ENCODE measurements around the gene DAPK1. TPM values are rescaled to one million over a fixed set of nuclear protein-coding genes. Genes with fewer than 3 reads are reported as not detected.

DAPK1 gene
- total and polyA plus RNA-seq, 10 of the 15 experiments (the other 5 are each of a cell fraction or from before 2014, with no cell fraction given): 8.2 to 94.7 (median 51.6) TPM

GRCh38 chr9:87541663-87542062 is 44.0 kb downstream of the DAPK1 start:
- DNase-seq (ENCODE audit: low read depth, low spot score): no peak
- RAD21 ChIA-PET (ENCODE audit: unreplicated experiment): interaction anchor here (0.9 to 1.2 kb wide), 3 partner anchors 15 to 29 kb away, joined by 3 to 4 read pairs (median 3); no protein-coding TSS in a partner anchor
- no peaks in the 10 kb centered on the region for H3K9me3 ChIP-seq (replicated peaks; ENCODE audit: control insufficient read depth, insufficient read depth, low read length)
- H3K79me2 ChIP-seq (ENCODE audit: control insufficient read depth, insufficient read depth, low read length): peaks cover 8% of the 10 kb centered on the region
- in situ Hi-C loops (cut with MboI): no loop called here
- FAIRE-seq: no peak
- TF ChIP-seq ZNF687 (IDR thresholded peaks at IDR 0.05) (peak; percentile 48; the same call in 1 of the 2 replicates), ATF7 (IDR thresholded peaks at IDR 0.05; ENCODE audit: low read depth) (no peak)
- H3K4me3 ChIP-seq: no peak overlapping the region
- ATAC-seq: peak; percentile 51
- POLR2A ChIA-PET: interaction anchor here (1.1 to 1.2 kb wide), 2 partner anchors 16 to 40 kb away, joined by 3 to 4 read pairs; no protein-coding TSS in a partner anchor
- SMC1A ChIA-PET (ENCODE audit: uncharacterized antibody, unreplicated experiment): interaction anchor here (1.0 to 2.0 kb wide), 5 partner anchors 14 to 32 kb away, joined by 3 to 8 read pairs (median 5); no protein-coding TSS in a partner anchor
- CTCF ChIA-PET: interaction anchor here (0.7 to 1.0 kb wide), 2 partner anchors 14 to 16 kb away, joined by 3 read pairs; no protein-coding TSS in a partner anchor
- H3K9ac ChIP-seq (ENCODE audit: control insufficient read depth, insufficient read depth, low read length): no peak overlapping the region
- no TSS peak for BruUV-seq (replicated peaks)
- H3K4me1 ChIP-seq (ENCODE audit: control insufficient read depth, insufficient read depth, low read length): peaks cover 15% of the 10 kb centered on the region; the same call in 1 of the 2 replicates
- H3K27me3 ChIP-seq (replicated peaks in 1 of 2; ENCODE audit: control insufficient read depth in 2 of 2, insufficient read depth in 2 of 2, low read length in 1 of 2): no peaks in the 10 kb centered on the region
- no peaks in the 10 kb centered on the region for H4K20me1 ChIP-seq (ENCODE audit: control insufficient read depth, insufficient read depth)
- H3K4me2 ChIP-seq (ENCODE audit: control insufficient read depth, insufficient read depth): no peak overlapping the region
- intact Hi-C loops (cut with micrococcal nuclease; ENCODE audit: unreplicated experiment): no loop called here
- 8% methylated on average over 2 of the region's 2 CpGs for WGBS (ENCODE audit: insufficient coverage, insufficient replicate concordance, low lambda C conversion rate, missing lambda C conversion rate)
- peaks cover 0 to 6% of the 10 kb centered on the region in 2 experiments; a peak in 1 of 4 replicates for H3K36me3 ChIP-seq (ENCODE audit: control insufficient read depth in 2 of 2, insufficient read depth in 2 of 2, low read length in 1 of 2)
- H2AFZ ChIP-seq (ENCODE audit: control insufficient read depth, low read depth, low read length): no peak overlapping the region
- peak overlapping the region; percentile 21; the same call in 1 of the 2 replicates for H3K27ac ChIP-seq (ENCODE audit: control insufficient read depth, insufficient read depth)
